Amniotic stem cell (primary cell): ENCODE results near the gene GSE1.

ENCODE experiments used
- DNase-seq: peaks from one replicate; lab custom pipeline; 2025; lab: John Stamatoyannopoulos, UW

GSE1 gene

DNA sequence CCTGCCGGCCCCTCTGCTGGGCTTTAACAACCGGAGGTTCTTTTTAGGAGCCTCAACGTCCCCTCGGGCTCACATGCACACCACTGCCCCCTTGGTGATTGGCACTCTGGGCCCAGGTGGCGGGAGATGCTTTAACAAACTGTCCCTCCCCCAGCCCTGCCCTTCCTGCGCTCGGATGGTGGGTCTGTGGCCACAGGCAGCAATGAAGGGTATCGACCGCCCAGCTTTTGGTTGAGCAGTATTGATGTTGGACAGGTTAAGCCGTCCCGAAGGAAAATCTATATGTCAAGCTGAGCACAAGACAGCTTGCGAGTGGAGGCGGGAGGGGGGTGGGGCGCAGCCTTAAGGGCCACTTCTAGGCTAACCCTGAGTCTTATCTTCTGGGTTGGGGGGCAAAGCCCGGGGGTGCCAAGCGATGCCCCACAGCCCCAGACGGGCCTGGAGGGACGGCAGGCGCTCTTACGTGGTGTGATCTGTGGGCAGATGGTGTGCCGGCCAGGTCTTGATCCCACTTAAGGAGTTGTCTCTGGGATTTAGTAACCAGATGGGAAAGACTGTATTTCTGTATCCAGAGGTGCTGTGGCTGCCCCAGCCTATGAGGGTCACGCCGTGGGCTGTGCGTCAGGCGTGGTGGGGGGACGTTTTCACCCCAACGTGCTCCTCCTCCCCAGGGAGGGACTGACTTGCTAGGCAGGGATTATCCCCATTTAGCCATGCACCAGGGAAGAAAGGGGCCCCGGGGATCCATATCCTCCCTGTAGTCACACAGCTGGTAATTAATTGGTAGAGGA lies 6.2 kb downstream of the GSE1 start:
- no peak for DNase-seq

GRCh38 chr16:85620374-85620773 lies 7.3 kb downstream of the GSE1 start:
- no peak for DNase-seq

DNA sequence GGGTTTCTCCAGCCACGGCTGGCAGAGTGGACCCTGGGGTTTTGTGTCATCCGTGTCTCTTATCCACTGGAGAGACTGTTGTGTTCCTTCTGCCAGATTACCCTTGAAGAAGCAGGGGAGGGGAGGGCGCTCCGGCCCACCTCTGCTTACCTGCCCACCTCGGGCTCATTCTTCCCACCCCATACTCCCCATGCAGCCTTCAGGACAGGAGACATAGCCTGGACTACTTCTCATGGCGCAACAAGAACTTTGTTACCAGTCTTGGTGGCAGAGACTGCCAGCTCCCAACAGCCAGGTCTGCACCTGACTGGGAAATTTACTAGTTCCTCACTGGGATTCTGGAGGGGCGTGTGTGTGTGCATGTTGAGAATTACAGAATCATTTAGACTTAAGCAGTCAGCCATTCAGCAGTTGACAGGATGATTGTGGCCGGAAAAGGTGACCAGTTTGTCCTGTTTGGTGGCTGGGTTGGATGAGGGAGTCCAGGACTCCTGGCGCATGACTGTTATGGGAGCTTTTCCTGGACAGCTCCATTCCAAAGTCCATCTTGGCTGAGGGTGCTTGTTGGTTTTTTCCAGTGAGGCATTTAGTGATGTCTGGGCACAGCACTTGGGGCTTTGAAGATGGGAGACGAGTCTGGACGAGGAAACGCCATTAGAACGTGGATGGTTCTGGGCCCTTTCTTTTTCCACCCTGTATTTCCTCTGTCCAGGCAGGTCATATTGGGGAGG lies 8.7 kb downstream of the GSE1 start:
- no peak for DNase-seq

DNA sequence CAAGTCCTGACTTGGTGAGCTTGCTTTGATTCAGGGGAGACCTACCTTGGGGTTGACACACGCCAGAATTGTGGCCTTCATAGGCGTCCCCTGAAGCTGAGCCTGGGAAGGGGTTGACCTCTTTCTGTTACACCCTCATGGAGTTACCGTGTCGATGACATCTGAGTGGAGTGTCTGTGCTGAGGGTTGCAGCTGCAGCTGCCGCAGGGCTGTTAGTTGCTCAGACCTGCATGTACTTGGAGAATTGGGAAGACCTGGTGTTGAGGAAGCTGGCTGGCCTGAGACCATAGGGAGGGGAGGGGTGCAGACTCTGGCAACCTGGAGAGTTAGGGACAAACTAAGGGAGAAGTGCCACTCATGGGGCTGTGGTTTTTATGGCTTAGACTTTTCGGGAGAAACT lies 9.6 kb downstream of the GSE1 start:
- DNase-seq = no peak

DNA sequence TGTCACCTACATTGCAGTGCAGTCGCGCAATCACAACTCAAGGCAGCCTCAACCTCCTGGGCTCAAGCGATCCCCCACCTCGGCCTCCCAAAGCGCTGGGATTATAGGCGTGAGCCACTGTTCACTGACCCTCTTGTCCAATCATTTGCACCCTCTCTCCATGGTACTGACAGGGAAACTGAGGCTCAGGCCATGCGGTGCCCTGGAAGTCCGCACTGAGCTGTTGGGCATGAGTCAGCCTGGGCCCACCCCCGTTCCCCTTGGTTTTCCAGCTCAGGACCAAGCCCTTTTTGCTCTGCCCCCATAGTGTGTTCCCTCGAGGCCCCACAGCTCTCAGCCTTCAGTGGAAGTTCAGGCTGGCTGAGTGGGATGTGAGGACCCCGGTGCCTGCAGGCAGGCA lies 10.1 kb downstream of the GSE1 start:
- no peak for DNase-seq

GRCh38 chr16:85623997-85624601 lies 11.0 kb downstream of the GSE1 start:
- DNase-seq = no peak

DNA sequence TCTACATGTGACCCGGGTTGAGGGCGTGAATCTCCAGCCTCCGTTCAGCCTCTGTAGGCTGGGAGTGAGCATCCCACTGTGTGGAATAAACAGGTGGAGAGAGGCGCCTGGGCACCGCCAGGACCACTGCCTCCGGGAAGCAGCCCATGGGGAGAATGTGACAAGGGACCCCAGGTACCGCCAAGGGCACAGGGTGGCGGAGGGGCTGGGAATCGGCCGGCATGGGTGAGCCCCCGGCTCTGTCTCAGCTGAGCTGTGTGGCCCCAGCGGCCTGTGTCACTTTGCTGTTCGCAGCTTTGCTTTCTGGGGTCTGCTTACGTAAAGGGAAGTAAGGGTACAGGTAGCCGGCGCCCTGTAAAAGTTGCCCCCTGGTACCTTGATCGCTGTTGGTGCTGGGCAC lies 11.5 kb downstream of the GSE1 start:
- DNase-seq = no peak

- no peak for DNase-seq
Measured at GRCh38 chr16:85625053-85625452, 11.9 kb downstream of the GSE1 start.

- DNase-seq = no peak
Measured at GRCh38 chr16:85625485-85626117, 12.5 kb downstream of the GSE1 start.

- DNase-seq = no peak
Measured at GRCh38 chr16:85626191-85626981, 13.3 kb downstream of the GSE1 start.

DNA sequence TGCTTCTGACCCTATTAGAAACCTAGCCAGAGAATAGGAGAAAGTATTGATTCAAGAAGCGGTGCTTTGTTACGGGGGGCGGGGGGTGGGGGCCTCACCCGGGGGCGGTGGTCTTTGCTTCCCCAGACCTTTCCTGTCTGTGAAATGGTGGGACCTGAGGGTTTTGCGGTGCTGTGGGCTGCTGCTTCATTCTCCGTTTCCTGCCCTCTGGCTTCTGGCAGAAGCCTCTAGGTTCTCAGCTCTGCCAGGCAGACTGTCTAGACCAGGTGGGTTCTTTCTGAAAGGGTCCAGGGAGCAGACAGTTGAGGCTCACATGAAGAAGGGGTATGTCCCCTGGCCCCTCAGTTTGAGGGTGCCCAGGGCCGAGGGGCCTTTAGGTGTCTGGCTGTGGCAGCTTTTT lies 14.0 kb downstream of the GSE1 start:
- no peak for DNase-seq

GRCh38 chr16:85627526-85628264 lies 14.6 kb downstream of the GSE1 start:
- no peak for DNase-seq

- DNase-seq = no peak
Measured at GRCh38 chr16:85628265-85628556, 15.1 kb downstream of the GSE1 start.

DNA sequence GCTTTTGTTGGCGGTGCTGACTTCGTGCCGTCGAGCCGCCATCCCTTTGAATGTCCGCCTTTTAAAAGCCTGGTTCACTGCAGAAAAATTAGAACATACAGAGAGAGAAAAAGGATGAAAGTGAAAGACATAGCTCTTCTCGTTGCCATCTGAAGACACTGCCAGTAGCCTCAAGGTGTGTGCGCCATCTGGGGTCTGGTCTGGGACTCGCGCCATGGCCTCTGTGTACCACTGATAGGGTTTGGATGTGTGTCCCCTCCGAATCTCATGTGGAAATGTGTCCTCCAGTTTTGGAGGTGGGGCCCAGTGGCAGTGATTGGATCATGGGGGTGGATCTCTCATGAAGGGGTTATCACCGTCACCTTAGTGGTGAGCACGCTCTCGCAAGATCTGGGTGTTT lies 15.5 kb downstream of the GSE1 start:
- no peak for DNase-seq

DNA sequence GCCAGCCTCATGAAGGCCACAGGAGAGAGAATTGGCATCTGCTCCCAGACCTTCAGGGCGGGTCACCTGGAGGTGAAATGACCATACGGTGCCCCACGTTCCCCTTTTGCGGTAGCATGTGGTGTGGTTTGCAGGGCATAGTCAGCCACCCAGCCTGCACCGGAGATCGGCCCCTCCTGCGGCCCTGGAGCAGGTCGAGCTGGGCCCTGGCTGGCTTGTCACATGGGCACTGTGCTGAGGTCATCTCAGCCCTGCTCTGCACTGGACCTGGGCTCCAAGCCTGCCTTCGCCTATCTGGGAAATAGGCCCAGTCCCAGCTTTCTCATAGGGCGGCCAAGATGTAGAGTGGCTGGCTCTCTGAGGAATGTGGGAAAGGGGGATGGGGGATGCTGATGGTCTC lies 16.2 kb downstream of the GSE1 start:
- DNase-seq = no peak

DNA sequence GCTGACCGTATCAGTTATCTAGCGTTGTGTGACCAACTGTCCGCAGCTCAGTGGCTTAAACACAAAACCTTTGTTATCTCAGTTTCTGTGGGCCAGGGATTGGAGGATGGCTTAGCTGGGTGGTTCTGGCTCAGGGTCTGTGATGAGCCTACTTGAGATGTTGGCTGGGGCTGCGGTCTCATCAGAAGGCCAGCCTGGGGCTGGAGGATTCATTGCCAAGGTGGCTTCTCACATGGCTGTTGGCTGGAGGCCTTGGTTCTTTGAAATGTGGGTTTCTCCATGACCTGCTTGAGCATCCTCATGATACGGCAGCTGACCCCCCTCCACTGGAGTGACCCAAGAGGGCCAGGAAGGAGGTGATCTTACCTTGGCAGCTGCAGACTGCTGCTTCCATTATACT lies 16.7 kb downstream of the GSE1 start:
- no peak for DNase-seq

GRCh38 chr16:85631230-85631629 lies 18.1 kb downstream of the GSE1 start:
- DNase-seq = no peak

DNA sequence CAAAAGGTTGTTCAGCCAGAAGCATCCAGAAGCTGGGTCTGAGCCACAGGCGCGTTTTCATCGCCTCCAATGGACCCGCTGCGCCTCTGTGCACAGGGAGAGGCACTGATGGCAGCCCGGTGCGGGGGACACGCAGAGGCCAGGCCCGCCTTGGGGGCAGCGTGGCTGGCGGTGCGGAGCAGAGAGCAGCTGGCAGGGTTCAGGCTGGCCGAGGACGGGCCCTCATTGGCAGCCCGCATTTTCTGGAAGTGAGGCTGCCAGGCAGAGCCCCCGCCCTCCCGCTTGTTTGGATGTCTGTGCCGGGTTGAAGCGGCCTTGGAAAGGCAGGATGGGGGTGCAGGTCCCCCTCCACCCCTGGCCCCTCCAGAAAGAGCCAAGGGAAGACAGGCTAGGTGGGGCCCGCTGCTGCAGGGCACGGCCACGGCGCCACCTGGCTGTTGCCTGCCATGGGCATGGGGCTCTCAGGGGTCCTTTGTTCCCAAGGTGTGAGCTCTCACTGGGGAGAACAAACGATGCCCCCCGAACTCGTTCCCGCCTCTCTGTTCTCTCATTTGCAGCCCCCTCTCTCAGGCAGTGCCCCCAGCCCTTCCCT lies 18.8 kb downstream of the GSE1 start:
- DNase-seq = no peak

- no peak for DNase-seq
Measured at GRCh38 chr16:85632709-85633437, 19.8 kb downstream of the GSE1 start.

DNA sequence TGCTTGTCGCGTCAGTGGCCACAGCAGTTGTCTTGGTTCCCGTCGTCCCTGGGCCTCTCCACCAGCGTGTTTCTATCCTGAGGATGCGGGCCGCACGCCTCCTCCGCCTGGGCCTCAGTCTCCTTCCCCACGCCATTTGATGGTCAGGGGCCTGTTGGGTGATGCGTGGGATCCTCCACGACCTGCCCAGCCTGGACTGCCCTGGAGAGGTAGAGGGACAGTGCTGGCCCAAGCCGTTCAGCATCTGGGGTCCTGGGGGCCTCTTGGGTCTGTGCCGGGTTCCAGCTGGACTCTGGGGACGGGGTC lies 20.3 kb downstream of the GSE1 start:
- DNase-seq = no peak

DNA sequence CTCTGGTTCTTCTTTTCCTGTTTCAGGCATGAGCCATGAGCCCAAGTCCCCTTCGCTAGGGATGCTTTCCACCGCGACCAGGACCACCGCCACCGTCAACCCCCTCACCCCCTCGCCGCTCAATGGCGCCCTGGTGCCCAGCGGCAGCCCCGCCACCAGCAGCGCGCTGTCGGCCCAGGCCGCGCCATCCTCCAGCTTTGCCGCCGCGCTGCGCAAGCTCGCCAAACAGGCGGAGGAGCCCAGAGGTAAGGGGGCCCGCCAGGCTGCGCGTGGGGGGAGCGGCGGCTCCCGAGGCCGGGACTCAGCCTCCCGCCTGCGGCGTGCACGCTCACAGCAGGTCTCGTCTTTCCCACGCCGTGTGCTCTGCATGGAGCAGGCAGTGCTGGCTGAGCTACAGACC lies 20.8 kb downstream of the GSE1 start:
- DNase-seq = no peak
